ENCODE results near the gene TRAPPC11. TPM values are rescaled to one million over a fixed set of nuclear protein-coding genes. Genes with fewer than 3 reads are reported as not detected.

Gene TRAPPC11
- total RNA-seq, 1 experiment from 2014 or later = 29.1 TPM

GRCh38 chr4:183729430-183730328, 70.6 kb downstream of the TRAPPC11 start:
- Histone ChIP-seq H3K4me3 (ENCODE audit: low read depth, low read length, poor library complexity, severe bottlenecking) (no peak overlapping the region), H3K4me1 (ENCODE audit: insufficient read depth, low read length, poor library complexity, severe bottlenecking) (no peaks in the 10 kb centered on the region), H3K27ac (ENCODE audit: low read depth, low read length, poor library complexity, severe bottlenecking) (no peak overlapping the region), H3K36me3 (ENCODE audit: insufficient read depth, low read length, poor library complexity, severe bottlenecking) (no peaks in the 10 kb centered on the region), H3K27me3 (replicated peaks; ENCODE audit: insufficient read depth, low read depth, low read length, poor library complexity) (no peaks in the 10 kb centered on the region), H3K9me3 (ENCODE audit: low read depth, low read length, poor library complexity, severe bottlenecking) (no peaks in the 10 kb centered on the region)
- ChIA-PET CTCF (no interaction called here), POLR2A (ENCODE audit: low non-redundant PET) (no interaction called here)
- intact Hi-C loops (cut with micrococcal nuclease; ENCODE audit: unreplicated experiment) = loop anchor here (10.0 kb wide), 1 partner anchor 255 kb away; no protein-coding TSS in a partner anchor
- no TSS peak for BruUV-seq (replicated peaks)
- DNase-seq (ENCODE audit: low spot score) = no peak
- no peak for TF ChIP-seq CTCF (conservative IDR thresholded peaks at IDR 0.05; ENCODE audit: low read depth, low read length)
- no peak for TF ChIP-seq EZH2 (IDR thresholded peaks at IDR 0.05; ENCODE audit: borderline replicate concordance, low read depth, low read length, poor library complexity, severe bottlenecking)

- CTCF ChIA-PET = no interaction called here
- no peak for DNase-seq (ENCODE audit: low spot score)
- H3K4me1 ChIP-seq (ENCODE audit: insufficient read depth, low read length, poor library complexity, severe bottlenecking) = no peaks in the 10 kb centered on the region
- no peak overlapping the region for H3K27ac ChIP-seq (ENCODE audit: low read depth, low read length, poor library complexity, severe bottlenecking)
- no peaks in the 10 kb centered on the region for H3K9me3 ChIP-seq (ENCODE audit: low read depth, low read length, poor library complexity, severe bottlenecking)
- no peak for TF ChIP-seq CTCF (conservative IDR thresholded peaks at IDR 0.05; ENCODE audit: low read depth, low read length)
- no peak for TF ChIP-seq EZH2 (IDR thresholded peaks at IDR 0.05; ENCODE audit: borderline replicate concordance, low read depth, low read length, poor library complexity, severe bottlenecking)
- intact Hi-C loops (cut with micrococcal nuclease; ENCODE audit: unreplicated experiment) = no loop called here
- H3K36me3 ChIP-seq (ENCODE audit: insufficient read depth, low read length, poor library complexity, severe bottlenecking) = no peaks in the 10 kb centered on the region
- POLR2A ChIA-PET (ENCODE audit: low non-redundant PET) = no interaction called here
- no TSS peak for BruUV-seq (replicated peaks)
- no peaks in the 10 kb centered on the region for H3K27me3 ChIP-seq (replicated peaks; ENCODE audit: insufficient read depth, low read depth, low read length, poor library complexity)
- no peak overlapping the region for H3K4me3 ChIP-seq (ENCODE audit: low read depth, low read length, poor library complexity, severe bottlenecking)
These were observed 73.2 kb downstream of the TRAPPC11 start for GRCh38 chr4:183732296-183732695.

GRCh38 chr4:183733181-183733580, 74.1 kb downstream of the TRAPPC11 start:
- no TSS peak for BruUV-seq (replicated peaks)

More at GRCh38 chr4:183733181-183733580, 74.1 kb downstream of the TRAPPC11 start:
- H3K36me3 ChIP-seq (ENCODE audit: insufficient read depth, low read length, poor library complexity, severe bottlenecking) = no peaks in the 10 kb centered on the region
- H3K4me1 ChIP-seq (ENCODE audit: insufficient read depth, low read length, poor library complexity, severe bottlenecking) = no peaks in the 10 kb centered on the region
- H3K27me3 ChIP-seq (replicated peaks; ENCODE audit: insufficient read depth, low read depth, low read length, poor library complexity) = no peaks in the 10 kb centered on the region
- intact Hi-C loops (cut with micrococcal nuclease; ENCODE audit: unreplicated experiment) = no loop called here
- ChIA-PET CTCF (no interaction called here), POLR2A (ENCODE audit: low non-redundant PET) (no interaction called here)
- no peak for TF ChIP-seq CTCF (conservative IDR thresholded peaks at IDR 0.05; ENCODE audit: low read depth, low read length)
- no peak overlapping the region for H3K27ac ChIP-seq (ENCODE audit: low read depth, low read length, poor library complexity, severe bottlenecking)
- H3K9me3 ChIP-seq (ENCODE audit: low read depth, low read length, poor library complexity, severe bottlenecking) = no peaks in the 10 kb centered on the region
- no peak overlapping the region for H3K4me3 ChIP-seq (ENCODE audit: low read depth, low read length, poor library complexity, severe bottlenecking)
- no peak for DNase-seq (ENCODE audit: low spot score)

Measured in A673 (cell line).